Neural cell (in vitro differentiated cells): ENCODE results near the gene EML5. TPM values are rescaled to one million over a fixed set of nuclear protein-coding genes. Genes with fewer than 3 reads are reported as not detected.
"Not testable (repeated sequence)": the region's sequence is repeated elsewhere in the genome, so short reads cannot be mapped to it uniquely, and the experiment has no call there.

Source experiments
- H2AFZ ChIP-seq: fragments of 200-600, 300-800 bp; sonication (generic), shearing (Covaris generic); 2 replicates; pipeline ENCODE4 v1.6.0; 2014; ENCODE audit warnings: low read depth, mild to moderate bottlenecking, antibody characterized with exemption, low read length, moderate library complexity
- H3F3A ChIP-seq: fragments of 200-600 bp; shearing (Covaris generic); 2 replicates; pipeline ENCODE4 v1.6.1; 2016; ENCODE audit warnings: mild to moderate bottlenecking, moderate library complexity, mixed read lengths, antibody characterized with exemption, low read length; ENCODE audit not compliant: insufficient read depth, poor library complexity, severe bottlenecking
- H3K27ac ChIP-seq: fragments of 200-600, 300-800 bp; sonication (generic), shearing (Covaris generic); 2 replicates; pipeline ENCODE4 v1.5.1; 2014; ENCODE audit warnings: mild to moderate bottlenecking, low read length, moderate library complexity
- H3K27me3 ChIP-seq: fragments of 300-800, 200-600 bp; sonication (generic), shearing (Covaris generic); 2 replicates; pipeline ENCODE4 v1.6.0; 2014; ENCODE audit warnings: mild to moderate bottlenecking, low read depth, low read length, moderate library complexity; ENCODE audit not compliant: insufficient read depth
- H3K36me3 ChIP-seq: fragments of 300-800, 200-600 bp; sonication (generic), shearing (Covaris generic); 2 replicates; pipeline ENCODE4 v1.5.1; 2014; ENCODE audit warnings: mild to moderate bottlenecking, antibody characterized with exemption, low read length, moderate library complexity; ENCODE audit not compliant: insufficient read depth
- H3K4me2 ChIP-seq: fragments of 300-800, 200-600 bp; sonication (generic), shearing (Covaris generic); 2 replicates; pipeline ENCODE4 v1.6.0; 2014; ENCODE audit warnings: mild to moderate bottlenecking, low read length
- H3K4me3 ChIP-seq: fragments of 300-800, 200-600 bp; sonication (generic), shearing (Covaris generic); 2 replicates; pipeline ENCODE4 v1.5.1; 2014; ENCODE audit warnings: mild to moderate bottlenecking, low read length, moderate library complexity
- H3K79me2 ChIP-seq: fragments of 200-600 bp; shearing (Covaris generic); replicated peaks from 2 replicates; pipeline ENCODE4 v1.6.0; 2014; ENCODE audit warnings: mild to moderate bottlenecking, low read length, moderate library complexity; ENCODE audit not compliant: insufficient read depth
- H3K9ac ChIP-seq: fragments of 300-800, 200-600 bp; sonication (generic), shearing (Covaris generic); 2 replicates; pipeline ENCODE4 v1.6.1; 2016; ENCODE audit warnings: mild to moderate bottlenecking, low read length, mixed read lengths
- H3K9me2 ChIP-seq: fragments of 200-600 bp; shearing (Covaris generic); 2 replicates; pipeline ENCODE4 v1.6.1; 2016; ENCODE audit warnings: mild to moderate bottlenecking, low read length, mixed read lengths; ENCODE audit not compliant: insufficient read depth
- H3K9me3 ChIP-seq: fragments of 200-600, 300-800 bp; sonication (generic), shearing (Covaris generic); 2 replicates; pipeline ENCODE4 v1.6.1; 2016; ENCODE audit warnings: mild to moderate bottlenecking, mixed run types, low read length, moderate library complexity, mixed read lengths
- H4K20me1 ChIP-seq: fragments of 200-600 bp; shearing (Covaris generic); 2 replicates; pipeline ENCODE4 v1.6.1; 2016; ENCODE audit warnings: mild to moderate bottlenecking, mixed run types; ENCODE audit not compliant: insufficient read depth
- EP300 ChIP-seq: fragments of 450-650 bp; conservative IDR thresholded peaks from 2 replicates; pipeline ENCODE4 v1.6.1; 2014; ENCODE audit warnings: antibody characterized with exemption, mild to moderate bottlenecking, moderate library complexity; ENCODE audit not compliant: poor library complexity, severe bottlenecking
- EZH2 ChIP-seq: fragments of 200-600, 300-800 bp; shearing (Covaris generic), sonication (generic); IDR thresholded peaks from 2 replicates; pipeline ENCODE4 v1.6.1; 2014; ENCODE audit warnings: antibody characterized with exemption, low read length, borderline replicate concordance, mild to moderate bottlenecking; ENCODE audit not compliant: insufficient read depth, poor library complexity, severe bottlenecking
- MXI1 ChIP-seq: fragments of 450-650 bp; conservative IDR thresholded peaks from 2 replicates; pipeline ENCODE4 v1.6.1; 2014; ENCODE audit warnings: antibody characterized with exemption, mild to moderate bottlenecking; ENCODE audit not compliant: poor library complexity, severe bottlenecking
- POLR2AphosphoS5 ChIP-seq: IDR thresholded peaks from 2 replicates; pipeline ENCODE4 v1.6.1; 2012
- RAD21 ChIP-seq: fragments of 450-650 bp; conservative IDR thresholded peaks from 2 replicates; pipeline ENCODE4 v1.6.1; 2014; ENCODE audit warnings: antibody characterized with exemption, mild to moderate bottlenecking, moderate library complexity
- SMC3 ChIP-seq: fragments of 450-650 bp; conservative IDR thresholded peaks from 2 replicates; pipeline ENCODE4 v1.6.1; 2014; ENCODE audit warnings: antibody characterized with exemption, mild to moderate bottlenecking, moderate library complexity; ENCODE audit not compliant: poor library complexity
- TAF1 ChIP-seq: IDR thresholded peaks from 2 replicates; pipeline ENCODE4 v1.6.1; 2012; ENCODE audit warnings: low read depth
- polyA plus RNA-seq: library from polyadenylated mRNA; depleted of rRNA; stranded (reverse); fragments of >200 nt; gene quantifications from 2 replicates; pipeline ENCODE4 v1.2.3, GENCODE V29; 2014
- TF ChIP-seq, protein P1 (sequence below): fragments of 450-650 bp; IDR thresholded peaks from 2 replicates; pipeline ENCODE4 v1.5.1; 2014; ENCODE audit warnings: antibody characterized with exemption, mild to moderate bottlenecking, moderate library complexity; ENCODE audit not compliant: poor library complexity, severe bottlenecking
- TF ChIP-seq, protein P2 (sequence below): IDR thresholded peaks from 2 replicates; pipeline ENCODE4 v1.6.1; 2012; ENCODE audit warnings: borderline replicate concordance

EML5 gene
- polyA plus RNA-seq, 1 donor from 2014 or later: 27.5 TPM

DNA sequence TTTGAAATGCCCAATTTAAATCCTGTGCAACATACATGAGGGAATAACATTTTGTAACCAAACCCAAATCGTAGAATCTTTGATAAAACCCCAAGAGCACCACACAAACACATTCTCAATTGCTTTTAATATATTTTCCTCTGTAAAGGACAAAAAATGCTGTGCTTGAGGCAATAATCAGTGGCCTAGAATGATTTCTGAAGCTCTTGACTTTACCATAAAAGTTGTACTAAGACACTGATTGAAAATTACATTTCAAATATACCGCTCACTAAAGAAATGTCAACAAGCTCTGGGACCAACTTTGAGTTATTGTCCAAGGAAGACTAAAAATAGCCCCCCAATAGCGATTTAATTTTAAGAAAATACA lies 1.5 kb downstream of the EML5 start:
- Histone ChIP-seq H3F3A (no peaks in the 10 kb centered on the region), H3K4me2 (peak overlapping the region; percentile 81), H3K27ac (peak overlapping the region; percentile 23), H4K20me1 (no peaks in the 10 kb centered on the region), H3K79me2 (peaks cover 52% of the 10 kb centered on the region), H3K36me3 (no peaks in the 10 kb centered on the region), H3K9me2 (no peaks in the 10 kb centered on the region), H3K9ac (peak overlapping the region; percentile 75), H3K27me3 (peaks cover 16% of the 10 kb centered on the region), H2AFZ (no peak overlapping the region), H3K9me3 (no peaks in the 10 kb centered on the region), H3K4me3 (peak overlapping the region; percentile 87)
- TF ChIP-seq EZH2 (no peak), SMC3 (no peak), EP300 (no peak), RAD21 (no peak), MXI1 (no peak), POLR2AphosphoS5 (no peak), TAF1 (no peak)
- TF ChIP-seq, protein P1, sequence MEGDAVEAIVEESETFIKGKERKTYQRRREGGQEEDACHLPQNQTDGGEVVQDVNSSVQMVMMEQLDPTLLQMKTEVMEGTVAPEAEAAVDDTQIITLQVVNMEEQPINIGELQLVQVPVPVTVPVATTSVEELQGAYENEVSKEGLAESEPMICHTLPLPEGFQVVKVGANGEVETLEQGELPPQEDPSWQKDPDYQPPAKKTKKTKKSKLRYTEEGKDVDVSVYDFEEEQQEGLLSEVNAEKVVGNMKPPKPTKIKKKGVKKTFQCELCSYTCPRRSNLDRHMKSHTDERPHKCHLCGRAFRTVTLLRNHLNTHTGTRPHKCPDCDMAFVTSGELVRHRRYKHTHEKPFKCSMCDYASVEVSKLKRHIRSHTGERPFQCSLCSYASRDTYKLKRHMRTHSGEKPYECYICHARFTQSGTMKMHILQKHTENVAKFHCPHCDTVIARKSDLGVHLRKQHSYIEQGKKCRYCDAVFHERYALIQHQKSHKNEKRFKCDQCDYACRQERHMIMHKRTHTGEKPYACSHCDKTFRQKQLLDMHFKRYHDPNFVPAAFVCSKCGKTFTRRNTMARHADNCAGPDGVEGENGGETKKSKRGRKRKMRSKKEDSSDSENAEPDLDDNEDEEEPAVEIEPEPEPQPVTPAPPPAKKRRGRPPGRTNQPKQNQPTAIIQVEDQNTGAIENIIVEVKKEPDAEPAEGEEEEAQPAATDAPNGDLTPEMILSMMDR: no peak
- TF ChIP-seq, protein P2, sequence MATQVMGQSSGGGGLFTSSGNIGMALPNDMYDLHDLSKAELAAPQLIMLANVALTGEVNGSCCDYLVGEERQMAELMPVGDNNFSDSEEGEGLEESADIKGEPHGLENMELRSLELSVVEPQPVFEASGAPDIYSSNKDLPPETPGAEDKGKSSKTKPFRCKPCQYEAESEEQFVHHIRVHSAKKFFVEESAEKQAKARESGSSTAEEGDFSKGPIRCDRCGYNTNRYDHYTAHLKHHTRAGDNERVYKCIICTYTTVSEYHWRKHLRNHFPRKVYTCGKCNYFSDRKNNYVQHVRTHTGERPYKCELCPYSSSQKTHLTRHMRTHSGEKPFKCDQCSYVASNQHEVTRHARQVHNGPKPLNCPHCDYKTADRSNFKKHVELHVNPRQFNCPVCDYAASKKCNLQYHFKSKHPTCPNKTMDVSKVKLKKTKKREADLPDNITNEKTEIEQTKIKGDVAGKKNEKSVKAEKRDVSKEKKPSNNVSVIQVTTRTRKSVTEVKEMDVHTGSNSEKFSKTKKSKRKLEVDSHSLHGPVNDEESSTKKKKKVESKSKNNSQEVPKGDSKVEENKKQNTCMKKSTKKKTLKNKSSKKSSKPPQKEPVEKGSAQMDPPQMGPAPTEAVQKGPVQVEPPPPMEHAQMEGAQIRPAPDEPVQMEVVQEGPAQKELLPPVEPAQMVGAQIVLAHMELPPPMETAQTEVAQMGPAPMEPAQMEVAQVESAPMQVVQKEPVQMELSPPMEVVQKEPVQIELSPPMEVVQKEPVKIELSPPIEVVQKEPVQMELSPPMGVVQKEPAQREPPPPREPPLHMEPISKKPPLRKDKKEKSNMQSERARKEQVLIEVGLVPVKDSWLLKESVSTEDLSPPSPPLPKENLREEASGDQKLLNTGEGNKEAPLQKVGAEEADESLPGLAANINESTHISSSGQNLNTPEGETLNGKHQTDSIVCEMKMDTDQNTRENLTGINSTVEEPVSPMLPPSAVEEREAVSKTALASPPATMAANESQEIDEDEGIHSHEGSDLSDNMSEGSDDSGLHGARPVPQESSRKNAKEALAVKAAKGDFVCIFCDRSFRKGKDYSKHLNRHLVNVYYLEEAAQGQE: no peak

DNA sequence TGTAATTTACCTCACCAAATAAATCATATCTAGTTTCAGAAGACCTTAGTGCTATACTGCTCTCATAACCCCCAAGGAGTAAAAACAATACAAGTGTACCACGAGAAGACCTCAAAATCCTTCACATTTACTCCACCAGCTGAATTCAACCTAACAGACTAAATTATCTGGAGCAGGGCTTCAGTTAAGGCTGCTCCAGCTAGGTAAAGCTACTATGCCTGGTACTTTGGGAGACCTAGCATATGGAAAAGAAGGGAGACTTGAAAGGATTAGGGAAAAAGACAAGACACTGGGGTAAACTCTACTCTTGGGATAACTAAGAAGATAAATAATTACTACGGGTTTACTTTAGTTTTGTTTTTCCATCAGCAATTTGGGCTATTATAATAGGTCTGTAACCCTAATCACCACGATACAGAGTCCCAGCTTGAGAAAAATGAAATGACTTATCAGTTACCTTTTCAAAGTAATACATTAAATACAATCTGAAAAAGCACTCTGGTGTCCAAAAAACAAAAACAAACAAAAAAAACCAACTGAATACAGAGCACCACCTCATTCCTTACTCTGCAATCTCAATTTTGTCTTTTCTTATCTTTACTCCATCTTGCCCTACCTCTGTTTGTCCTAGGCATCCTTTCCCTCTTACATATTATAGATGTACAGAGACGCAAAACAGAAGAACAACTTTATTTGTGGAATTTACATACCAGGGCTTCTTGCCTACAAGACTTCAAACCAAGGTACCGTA lies 2.1 kb downstream of the EML5 start:
- Histone ChIP-seq H3K27me3 (peaks cover 16% of the 10 kb centered on the region), H3K79me2 (peaks cover 57% of the 10 kb centered on the region), H3K9me3 (no peaks in the 10 kb centered on the region), H3K27ac (peak overlapping the region; percentile 23), H2AFZ (no peak overlapping the region), H4K20me1 (no peaks in the 10 kb centered on the region), H3K4me2 (peak overlapping the region; percentile 81), H3F3A (no peaks in the 10 kb centered on the region), H3K4me3 (peak overlapping the region; percentile 87), H3K9me2 (no peaks in the 10 kb centered on the region), H3K9ac (peak overlapping the region; percentile 75), H3K36me3 (no peaks in the 10 kb centered on the region)
- TF ChIP-seq, protein P1: no peak
- TF ChIP-seq RAD21: no peak
- no peak for TF ChIP-seq MXI1
- TF ChIP-seq EP300: no peak
- TF ChIP-seq POLR2AphosphoS5: no peak
- TF ChIP-seq TAF1: no peak
- no peak for TF ChIP-seq EZH2
- TF ChIP-seq SMC3: no peak
- TF ChIP-seq, protein P2: no peak

DNA sequence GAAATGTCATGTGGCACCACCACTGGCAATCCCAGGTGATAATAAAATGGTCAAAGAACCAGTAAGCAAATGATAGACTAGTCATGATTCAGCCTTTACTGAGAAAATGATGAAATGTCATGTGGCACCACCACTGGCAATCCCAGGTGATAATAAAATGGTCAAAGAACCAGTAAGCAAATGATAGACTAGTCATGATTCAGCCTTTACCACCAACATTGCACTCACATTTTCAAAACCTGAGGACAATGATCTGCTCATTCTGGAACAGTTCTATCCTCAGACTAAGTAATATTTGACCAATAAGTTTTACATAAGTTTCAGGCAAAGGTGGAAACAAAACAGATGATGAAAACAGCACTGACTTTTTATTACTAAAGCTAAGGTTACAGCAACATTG lies 3.2 kb downstream of the EML5 start:
- not testable (repeated sequence) for H3F3A ChIP-seq, H2AFZ ChIP-seq, H3K36me3 ChIP-seq, H3K9me2 ChIP-seq, H4K20me1 ChIP-seq, H3K9ac ChIP-seq, H3K9me3 ChIP-seq, H3K27ac ChIP-seq
- Histone ChIP-seq H3K79me2 (peaks cover 68% of the 10 kb centered on the region), H3K27me3 (peaks cover 16% of the 10 kb centered on the region), H3K4me2 (peak overlapping the region; percentile 81), H3K4me3 (peak overlapping the region; percentile 87)
